GM19463 (cell line): Measurements from ENCODE around the gene ITPRIP.

Source experiments
- ATAC-seq: cut with Tn5 transposase; IDR thresholded peaks from one replicate; pipeline ENCODE4 v1.9.1; 2021; ENCODE audit warnings: mild to moderate bottlenecking, moderate library complexity; ENCODE audit not compliant: unreplicated experiment

The ITPRIP gene

GRCh38 chr10:104342941-104343411 lies 4.7 kb upstream of the ITPRIP start:
- ATAC-seq, result no peak

- no peak for ATAC-seq
Measured at GRCh38 chr10:104340641-104341040, 2.4 kb upstream of the ITPRIP start.

- no peak for ATAC-seq
Measured at GRCh38 chr10:104340111-104340526, 1.9 kb upstream of the ITPRIP start.

GRCh38 chr10:104339469-104340110 lies 1.3 kb upstream of the ITPRIP start:
- ATAC-seq, result no peak

GRCh38 chr10:104337521-104337984 lies 712 bp downstream of the ITPRIP start:
- ATAC-seq, result peak; percentile 49

GRCh38 chr10:104336821-104337467 lies 1.3 kb downstream of the ITPRIP start:
- peak; percentile 22 for ATAC-seq

- ATAC-seq, result no peak
Measured at GRCh38 chr10:104334965-104335650, 3.2 kb downstream of the ITPRIP start.

GRCh38 chr10:104334561-104334960 lies 3.7 kb downstream of the ITPRIP start:
- ATAC-seq, result no peak

GRCh38 chr10:104333728-104334373 lies 4.4 kb downstream of the ITPRIP start:
- ATAC-seq, result no peak

- no peak for ATAC-seq
Measured at GRCh38 chr10:104333032-104333727, 5.1 kb downstream of the ITPRIP start.

GRCh38 chr10:104332243-104333031 lies 5.8 kb downstream of the ITPRIP start:
- no peak for ATAC-seq

- no peak for ATAC-seq
Measured at GRCh38 chr10:104331208-104331838, 6.9 kb downstream of the ITPRIP start.

GRCh38 chr10:104330168-104331110 lies 7.8 kb downstream of the ITPRIP start:
- no peak for ATAC-seq

GRCh38 chr10:104329735-104330134 lies 8.5 kb downstream of the ITPRIP start:
- ATAC-seq, result no peak

- peak; percentile 54 for ATAC-seq
Measured at GRCh38 chr10:104328896-104329710, 9.2 kb downstream of the ITPRIP start.

- peak; percentile 2 for ATAC-seq
Measured at GRCh38 chr10:104328646-104328895, 9.7 kb downstream of the ITPRIP start.

GRCh38 chr10:104327745-104328645 lies 10.3 kb downstream of the ITPRIP start:
- ATAC-seq, result no peak
